OCI-LY7 (cell line): Measurements from ENCODE around the gene FOXJ3. TPM values are rescaled to one million over a fixed set of nuclear protein-coding genes. Genes with fewer than 3 reads are reported as not detected.

Source experiments
- BruUV-seq: library from RNA; stranded (reverse); fragments of 400-500 nt; replicated peaks from 2 replicates; lab custom pipeline; 2021; lab: Mats Ljungman, UMichigan
- CTCF ChIA-PET: fragments of 300-600 bp; sonication (Branson Sonifier 250); formaldehyde crosslinking; loops from one replicate; lab custom pipeline; 2022; ENCODE audit warnings: antibody characterized with exemption; ENCODE audit not compliant: unreplicated experiment; lab: Charles Lee
- POLR2A ChIA-PET: fragments of 300-600 bp; sonication (Branson Sonifier 250); formaldehyde crosslinking; loops from one replicate; lab custom pipeline; 2022; ENCODE audit warnings: antibody characterized with exemption; lab: Charles Lee
- DNase-seq: peaks from one replicate; pipeline ENCODE4 v3.0.0-alpha.2; 2015; ENCODE audit warnings: low spot score
- H2AFZ ChIP-seq: fragments of 200-600 bp; sonication (generic), shearing (Covaris generic); 2 replicates; pipeline ENCODE4 v1.6.1; 2014; ENCODE audit warnings: mild to moderate bottlenecking, antibody characterized with exemption, low read length, moderate library complexity
- H3K27ac ChIP-seq: fragments of 200-600 bp; sonication (generic); 2 replicates; pipeline ENCODE4 v1.5.1; 2014; ENCODE audit warnings: mixed run types, low read depth, mild to moderate bottlenecking, moderate library complexity, low read length, inconsistent platforms; ENCODE audit not compliant: poor library complexity, severe bottlenecking
- H3K36me3 ChIP-seq: fragments of 200-600 bp; sonication (generic); 2 replicates; pipeline ENCODE4 v1.6.1; 2014; ENCODE audit warnings: mild to moderate bottlenecking, antibody characterized with exemption, low read length, moderate library complexity, mixed read lengths; ENCODE audit not compliant: insufficient read depth
- H3K4me1 ChIP-seq: fragments of 200-600 bp; sonication (generic); 2 replicates; pipeline ENCODE4 v1.5.1; 2014; ENCODE audit warnings: mild to moderate bottlenecking, low read length; ENCODE audit not compliant: insufficient read depth, poor library complexity, severe bottlenecking
- H3K4me2 ChIP-seq: fragments of 200-600 bp; sonication (generic); 2 replicates; pipeline ENCODE4 v1.6.1; 2014; ENCODE audit warnings: mild to moderate bottlenecking, low read length
- H3K4me3 ChIP-seq: fragments of 200-600 bp; sonication (generic); 2 replicates; pipeline ENCODE4 v1.5.1; 2014; ENCODE audit warnings: mild to moderate bottlenecking, low read depth, low read length; ENCODE audit not compliant: poor library complexity, severe bottlenecking
- H3K79me2 ChIP-seq: fragments of 200-600 bp; sonication (generic); 2 replicates; pipeline ENCODE4 v1.6.1; 2016; ENCODE audit warnings: low read depth, mild to moderate bottlenecking, low read length, moderate library complexity, mixed read lengths; ENCODE audit not compliant: insufficient read depth
- H3K9me2 ChIP-seq: fragments of 200-600 bp; sonication (generic); 2 replicates; pipeline ENCODE4 v1.6.1; 2016; ENCODE audit warnings: mild to moderate bottlenecking, low read length, mixed read lengths; ENCODE audit not compliant: insufficient read depth
- H3K9me3 ChIP-seq: fragments of 200-600 bp; sonication (generic); 2 replicates; pipeline ENCODE4 v1.6.1; 2014; ENCODE audit warnings: mild to moderate bottlenecking, mixed run types, low read length, mixed read lengths
- H4K20me1 ChIP-seq: fragments of 200-600 bp; sonication (generic); 2 replicates; pipeline ENCODE4 v1.6.1; 2014; ENCODE audit warnings: mild to moderate bottlenecking, antibody characterized with exemption, low read length, moderate library complexity, mixed read lengths; ENCODE audit not compliant: insufficient read depth
- CTCF ChIP-seq: fragments of 200-600 bp; sonication (generic); conservative IDR thresholded peaks from 2 replicates; pipeline ENCODE4 v1.5.1; 2014; ENCODE audit warnings: mild to moderate bottlenecking, antibody characterized with exemption, low read length, moderate library complexity, mixed read lengths
- EZH2phosphoT487 ChIP-seq: fragments of 200-600 bp; sonication (generic); IDR thresholded peaks from 2 replicates; pipeline ENCODE4 v1.6.1; 2018; ENCODE audit warnings: low read depth, borderline replicate concordance, mild to moderate bottlenecking, mixed run types, antibody characterized with exemption, low read length, moderate library complexity, mixed read lengths
- intact Hi-C: fragments of 100-400 bp; cut with micrococcal nuclease; formaldehyde crosslinking; loops from one replicate; pipeline ENCODE4 v1.10.0; 2022; ENCODE audit not compliant: unreplicated experiment
- total RNA-seq, 2 experiments: library from RNA; depleted of rRNA in 1 of 2; stranded (reverse); fragments of >200 nt in 1 of 2; shearing (Covaris generic) in 1 of 2; gene quantifications; 2 replicates each; pipeline ENCODE4 v1.2.3, GENCODE V29; 2014 to 2022

FOXJ3 gene
- total RNA-seq, 2 experiments from 2014 or later = 34.8 to 43.1 TPM

GRCh38 chr1:42183210-42183956 is 151.7 kb downstream of the FOXJ3 start:
- no peaks in the 10 kb centered on the region for H3K9me3 ChIP-seq
- no peaks in the 10 kb centered on the region for H4K20me1 ChIP-seq
- peaks cover 71% of the 10 kb centered on the region for H3K36me3 ChIP-seq
- H2AFZ ChIP-seq = no peak overlapping the region
- H3K4me2 ChIP-seq = no peak overlapping the region
- no peaks in the 10 kb centered on the region for H3K4me1 ChIP-seq
- H3K9me2 ChIP-seq = no peaks in the 10 kb centered on the region
- DNase-seq = no peak
- POLR2A ChIA-PET = interaction anchor here (0.5 kb wide), 1 partner anchor 397 kb away, joined by 4 read pairs; no protein-coding TSS in a partner anchor
- H3K27ac ChIP-seq = no peak overlapping the region
- CTCF ChIA-PET = no interaction called here
- intact Hi-C loops = no loop called here
- BruUV-seq = no TSS peak
- no peaks in the 10 kb centered on the region for H3K79me2 ChIP-seq
- no peak overlapping the region for H3K4me3 ChIP-seq
- TF ChIP-seq EZH2phosphoT487 = no peak
- no peak for TF ChIP-seq CTCF

GRCh38 chr1:42181687-42182086 is 153.3 kb downstream of the FOXJ3 start:
- no peaks in the 10 kb centered on the region for H3K4me1 ChIP-seq
- H3K27ac ChIP-seq = no peak overlapping the region
- no peak overlapping the region for H2AFZ ChIP-seq
- ChIA-PET CTCF (no interaction called here), POLR2A (no interaction called here)
- no peak overlapping the region for H3K4me3 ChIP-seq
- no peaks in the 10 kb centered on the region for H3K9me3 ChIP-seq
- peaks cover 70% of the 10 kb centered on the region for H3K36me3 ChIP-seq
- H3K79me2 ChIP-seq = no peaks in the 10 kb centered on the region
- DNase-seq = no peak
- intact Hi-C loops = no loop called here
- H3K9me2 ChIP-seq = no peaks in the 10 kb centered on the region
- H4K20me1 ChIP-seq = peaks cover 5% of the 10 kb centered on the region; the same call in 1 of the 2 replicates
- no TSS peak for BruUV-seq
- H3K4me2 ChIP-seq = no peak overlapping the region
- TF ChIP-seq CTCF = no peak
- TF ChIP-seq EZH2phosphoT487 = no peak

GRCh38 chr1:42179900-42180329 is 155.1 kb downstream of the FOXJ3 start:
- Histone ChIP-seq H3K9me2 (no peaks in the 10 kb centered on the region), H3K27ac (no peak overlapping the region), H3K4me3 (no peak overlapping the region), H3K4me1 (no peaks in the 10 kb centered on the region), H3K36me3 (peaks cover 57% of the 10 kb centered on the region), H4K20me1 (peaks cover 5% of the 10 kb centered on the region; the same call in 1 of the 2 replicates), H2AFZ (no peak overlapping the region), H3K4me2 (no peak overlapping the region), H3K79me2 (no peaks in the 10 kb centered on the region), H3K9me3 (no peaks in the 10 kb centered on the region)
- TF ChIP-seq EZH2phosphoT487 (no peak), CTCF (no peak)
- no peak for DNase-seq
- no TSS peak for BruUV-seq
- intact Hi-C loops = no loop called here
- CTCF ChIA-PET = no interaction called here
- POLR2A ChIA-PET = no interaction called here
